Fibroblast of skin of left quadriceps (primary cell): ENCODE results near the gene LGR4.

Experiments
- DNase-seq, 2 experiments: peaks; one replicate each; pipeline ENCODE4 v3.0.0-alpha.2; 2013; ENCODE audit warnings: low read depth in 2 of 2

The LGR4 gene

GRCh38 chr11:27429761-27430393 lies 42.7 kb downstream of the LGR4 start:
- no peak for DNase-seq

GRCh38 chr11:27427183-27427980 lies 45.2 kb downstream of the LGR4 start:
- DNase-seq = no peak

GRCh38 chr11:27425814-27426213 lies 46.8 kb downstream of the LGR4 start:
- DNase-seq = no peak

- peak; percentile 32 to 43 for DNase-seq
Measured at GRCh38 chr11:27423125-27423524, 49.5 kb downstream of the LGR4 start.

GRCh38 chr11:27421819-27422494 lies 50.6 kb downstream of the LGR4 start:
- DNase-seq = no peak

- DNase-seq = peak in 1 of 2 experiments; percentile 9
Measured at GRCh38 chr11:27420722-27421572, 51.6 kb downstream of the LGR4 start.

GRCh38 chr11:27420217-27420616 lies 52.4 kb downstream of the LGR4 start:
- DNase-seq = no peak

- no peak for DNase-seq
Measured at GRCh38 chr11:27418356-27418755, 54.2 kb downstream of the LGR4 start.

- DNase-seq = no peak
Measured at GRCh38 chr11:27416568-27417176, 55.9 kb downstream of the LGR4 start.

GRCh38 chr11:27414644-27415043 lies 57.9 kb downstream of the LGR4 start:
- no peak for DNase-seq

GRCh38 chr11:27413218-27413617 lies 59.4 kb downstream of the LGR4 start:
- no peak for DNase-seq

- DNase-seq = no peak
Measured at GRCh38 chr11:27412192-27412691, 60.3 kb downstream of the LGR4 start.

- DNase-seq = no peak
Measured at GRCh38 chr11:27411328-27411727, 61.3 kb downstream of the LGR4 start.

GRCh38 chr11:27410272-27410671 lies 62.3 kb downstream of the LGR4 start:
- DNase-seq = no peak

GRCh38 chr11:27409742-27410141 lies 62.8 kb downstream of the LGR4 start:
- no peak for DNase-seq

- DNase-seq = no peak
Measured at GRCh38 chr11:27409049-27409448, 63.5 kb downstream of the LGR4 start.

- no peak for DNase-seq
Measured at GRCh38 chr11:27408246-27408800, 64.3 kb downstream of the LGR4 start.

- no peak for DNase-seq
Measured at GRCh38 chr11:27406498-27407354, 65.9 kb downstream of the LGR4 start.

- DNase-seq = no peak
Measured at GRCh38 chr11:27405134-27405533, 67.5 kb downstream of the LGR4 start.

- no peak for DNase-seq
Measured at GRCh38 chr11:27404427-27404826, 68.2 kb downstream of the LGR4 start.
